OCI-LY7 (cell line): Measurements from ENCODE around the gene CCDC70. TPM values are rescaled to one million over a fixed set of nuclear protein-coding genes. Genes with fewer than 3 reads are reported as not detected.

Experiments
- BruUV-seq: library from RNA; stranded (reverse); fragments of 400-500 nt; replicated peaks from 2 replicates; lab custom pipeline; 2021; lab: Mats Ljungman, UMichigan
- CTCF ChIA-PET: fragments of 300-600 bp; sonication (Branson Sonifier 250); formaldehyde crosslinking; loops from one replicate; lab custom pipeline; 2022; ENCODE audit warnings: antibody characterized with exemption; ENCODE audit not compliant: unreplicated experiment; lab: Charles Lee
- POLR2A ChIA-PET: fragments of 300-600 bp; sonication (Branson Sonifier 250); formaldehyde crosslinking; loops from one replicate; lab custom pipeline; 2022; ENCODE audit warnings: antibody characterized with exemption; lab: Charles Lee
- DNase-seq: peaks from one replicate; pipeline ENCODE4 v3.0.0-alpha.2; 2015; ENCODE audit warnings: low spot score
- H2AFZ ChIP-seq: fragments of 200-600 bp; sonication (generic), shearing (Covaris generic); 2 replicates; pipeline ENCODE4 v1.6.1; 2014; ENCODE audit warnings: mild to moderate bottlenecking, antibody characterized with exemption, low read length, moderate library complexity
- H3K27ac ChIP-seq: fragments of 200-600 bp; sonication (generic); 2 replicates; pipeline ENCODE4 v1.5.1; 2014; ENCODE audit warnings: mixed run types, low read depth, mild to moderate bottlenecking, moderate library complexity, low read length, inconsistent platforms; ENCODE audit not compliant: poor library complexity, severe bottlenecking
- H3K36me3 ChIP-seq: fragments of 200-600 bp; sonication (generic); 2 replicates; pipeline ENCODE4 v1.6.1; 2014; ENCODE audit warnings: mild to moderate bottlenecking, antibody characterized with exemption, low read length, moderate library complexity, mixed read lengths; ENCODE audit not compliant: insufficient read depth
- H3K4me1 ChIP-seq: fragments of 200-600 bp; sonication (generic); 2 replicates; pipeline ENCODE4 v1.5.1; 2014; ENCODE audit warnings: mild to moderate bottlenecking, low read length; ENCODE audit not compliant: insufficient read depth, poor library complexity, severe bottlenecking
- H3K4me2 ChIP-seq: fragments of 200-600 bp; sonication (generic); 2 replicates; pipeline ENCODE4 v1.6.1; 2014; ENCODE audit warnings: mild to moderate bottlenecking, low read length
- H3K4me3 ChIP-seq: fragments of 200-600 bp; sonication (generic); 2 replicates; pipeline ENCODE4 v1.5.1; 2014; ENCODE audit warnings: mild to moderate bottlenecking, low read depth, low read length; ENCODE audit not compliant: poor library complexity, severe bottlenecking
- H3K79me2 ChIP-seq: fragments of 200-600 bp; sonication (generic); 2 replicates; pipeline ENCODE4 v1.6.1; 2016; ENCODE audit warnings: low read depth, mild to moderate bottlenecking, low read length, moderate library complexity, mixed read lengths; ENCODE audit not compliant: insufficient read depth
- H3K9me2 ChIP-seq: fragments of 200-600 bp; sonication (generic); 2 replicates; pipeline ENCODE4 v1.6.1; 2016; ENCODE audit warnings: mild to moderate bottlenecking, low read length, mixed read lengths; ENCODE audit not compliant: insufficient read depth
- H3K9me3 ChIP-seq: fragments of 200-600 bp; sonication (generic); 2 replicates; pipeline ENCODE4 v1.6.1; 2014; ENCODE audit warnings: mild to moderate bottlenecking, mixed run types, low read length, mixed read lengths
- H4K20me1 ChIP-seq: fragments of 200-600 bp; sonication (generic); 2 replicates; pipeline ENCODE4 v1.6.1; 2014; ENCODE audit warnings: mild to moderate bottlenecking, antibody characterized with exemption, low read length, moderate library complexity, mixed read lengths; ENCODE audit not compliant: insufficient read depth
- EZH2phosphoT487 ChIP-seq: fragments of 200-600 bp; sonication (generic); IDR thresholded peaks from 2 replicates; pipeline ENCODE4 v1.6.1; 2018; ENCODE audit warnings: low read depth, borderline replicate concordance, mild to moderate bottlenecking, mixed run types, antibody characterized with exemption, low read length, moderate library complexity, mixed read lengths
- intact Hi-C: fragments of 100-400 bp; cut with micrococcal nuclease; formaldehyde crosslinking; loops from one replicate; pipeline ENCODE4 v1.10.0; 2022; ENCODE audit not compliant: unreplicated experiment
- total RNA-seq, 2 experiments: library from RNA; depleted of rRNA in 1 of 2; stranded (reverse); fragments of >200 nt in 1 of 2; shearing (Covaris generic) in 1 of 2; gene quantifications; 2 replicates each; pipeline ENCODE4 v1.2.3, GENCODE V29; 2014 to 2022
- TF ChIP-seq, protein P1 (sequence below): fragments of 200-600 bp; sonication (generic); conservative IDR thresholded peaks from 2 replicates; pipeline ENCODE4 v1.5.1; 2014; ENCODE audit warnings: mild to moderate bottlenecking, antibody characterized with exemption, low read length, moderate library complexity, mixed read lengths

The CCDC70 gene
- total RNA-seq, 2 experiments from 2014 or later: not detected

GRCh38 chr13:51818781-51819511 lies 42.8 kb upstream of the CCDC70 start:
- H3K9me3 ChIP-seq: no peaks in the 10 kb centered on the region
- ChIA-PET POLR2A (interaction anchor here (3.5 to 5.4 kb wide), 2 partner anchors 10 to 13 kb away, joined by 22 to 48 read pairs; no protein-coding TSS in a partner anchor), CTCF (interaction anchor here (1.2 kb wide), 2 partner anchors 10 to 13 kb away, joined by 3 read pairs; no protein-coding TSS in a partner anchor)
- peaks cover 83% of the 10 kb centered on the region for H3K4me1 ChIP-seq
- no peaks in the 10 kb centered on the region for H3K79me2 ChIP-seq
- H3K4me2 ChIP-seq: no peak overlapping the region
- TF ChIP-seq, protein P1, sequence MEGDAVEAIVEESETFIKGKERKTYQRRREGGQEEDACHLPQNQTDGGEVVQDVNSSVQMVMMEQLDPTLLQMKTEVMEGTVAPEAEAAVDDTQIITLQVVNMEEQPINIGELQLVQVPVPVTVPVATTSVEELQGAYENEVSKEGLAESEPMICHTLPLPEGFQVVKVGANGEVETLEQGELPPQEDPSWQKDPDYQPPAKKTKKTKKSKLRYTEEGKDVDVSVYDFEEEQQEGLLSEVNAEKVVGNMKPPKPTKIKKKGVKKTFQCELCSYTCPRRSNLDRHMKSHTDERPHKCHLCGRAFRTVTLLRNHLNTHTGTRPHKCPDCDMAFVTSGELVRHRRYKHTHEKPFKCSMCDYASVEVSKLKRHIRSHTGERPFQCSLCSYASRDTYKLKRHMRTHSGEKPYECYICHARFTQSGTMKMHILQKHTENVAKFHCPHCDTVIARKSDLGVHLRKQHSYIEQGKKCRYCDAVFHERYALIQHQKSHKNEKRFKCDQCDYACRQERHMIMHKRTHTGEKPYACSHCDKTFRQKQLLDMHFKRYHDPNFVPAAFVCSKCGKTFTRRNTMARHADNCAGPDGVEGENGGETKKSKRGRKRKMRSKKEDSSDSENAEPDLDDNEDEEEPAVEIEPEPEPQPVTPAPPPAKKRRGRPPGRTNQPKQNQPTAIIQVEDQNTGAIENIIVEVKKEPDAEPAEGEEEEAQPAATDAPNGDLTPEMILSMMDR: no peak
- no peak for TF ChIP-seq EZH2phosphoT487
- no peaks in the 10 kb centered on the region for H3K9me2 ChIP-seq
- no TSS peak for BruUV-seq
- no peaks in the 10 kb centered on the region for H3K36me3 ChIP-seq
- no peak overlapping the region for H3K4me3 ChIP-seq
- no peak for DNase-seq
- intact Hi-C loops: loop anchor here (5.0 kb wide), 1 partner anchor 183 kb away; no protein-coding TSS in a partner anchor
- H4K20me1 ChIP-seq: no peaks in the 10 kb centered on the region
- H2AFZ ChIP-seq: no peak overlapping the region
- H3K27ac ChIP-seq: no peak overlapping the region

- H3K4me1 ChIP-seq: peaks cover 83% of the 10 kb centered on the region
- ChIA-PET CTCF (interaction anchor here (1.2 kb wide), 1 partner anchor 13 kb away, joined by 3 read pairs; no protein-coding TSS in a partner anchor), POLR2A (interaction anchor here (3.5 to 10.6 kb wide), 3 partner anchors 7 to 13 kb away, joined by 22 to 147 read pairs (median 48); no protein-coding TSS in a partner anchor)
- H3K4me2 ChIP-seq: no peak overlapping the region; the same call in 1 of the 2 replicates
- intact Hi-C loops: loop anchor here (5.0 kb wide), 1 partner anchor 183 kb away; no protein-coding TSS in a partner anchor
- no peaks in the 10 kb centered on the region for H3K36me3 ChIP-seq
- DNase-seq: no peak
- H3K27ac ChIP-seq: no peak overlapping the region
- H4K20me1 ChIP-seq: no peaks in the 10 kb centered on the region
- no peak overlapping the region for H2AFZ ChIP-seq
- H3K9me2 ChIP-seq: no peaks in the 10 kb centered on the region
- TF ChIP-seq, protein P1: no peak
- no peak for TF ChIP-seq EZH2phosphoT487
- no peak overlapping the region for H3K4me3 ChIP-seq
- H3K9me3 ChIP-seq: no peaks in the 10 kb centered on the region
- H3K79me2 ChIP-seq: no peaks in the 10 kb centered on the region
- BruUV-seq: no TSS peak
These were observed 42.2 kb upstream of the CCDC70 start for GRCh38 chr13:51819544-51819943.
